Measurements from ENCODE around the gene ANTXR1. TPM values are rescaled to one million over a fixed set of nuclear protein-coding genes. Genes with fewer than 3 reads are reported as not detected.
A peak's percentile ranks its signal among the peaks of the same experiment; 100 is the strongest.
"Not testable (repeated sequence)": the region's sequence is repeated elsewhere in the genome, so short reads cannot be mapped to it uniquely, and the experiment has no call there.

Gene ANTXR1
- total RNA-seq, 1 experiment from 2014 or later: 30.8 TPM

GRCh38 chr2:69253112-69253511 lies 240.1 kb downstream of the ANTXR1 start:
- Histone ChIP-seq H3K27me3 (replicated peaks) (no peaks in the 10 kb centered on the region), H3K4me1 (replicated peaks) (peaks cover 40% of the 10 kb centered on the region), H3K9me3 (replicated peaks) (no peaks in the 10 kb centered on the region), H3K36me3 (no peaks in the 10 kb centered on the region), H3K4me3 (no peak overlapping the region), H3K27ac (peak overlapping the region; percentile 88)
- no peak for DNase-seq (ENCODE audit: low read depth in 1 of 2, low spot score in 2 of 2)

GRCh38 chr2:69253611-69254301 lies 240.8 kb downstream of the ANTXR1 start:
- H3K4me1 ChIP-seq (replicated peaks): peaks cover 40% of the 10 kb centered on the region
- H3K27ac ChIP-seq: peak overlapping the region; percentile 88
- no peaks in the 10 kb centered on the region for H3K27me3 ChIP-seq (replicated peaks)
- peak; percentile 90 to 93 for DNase-seq (ENCODE audit: low read depth in 1 of 2, low spot score in 2 of 2)
- H3K36me3 ChIP-seq: no peaks in the 10 kb centered on the region
- no peaks in the 10 kb centered on the region for H3K9me3 ChIP-seq (replicated peaks)
- H3K4me3 ChIP-seq: no peak overlapping the region

GRCh38 chr2:69255760-69256159 lies 242.8 kb downstream of the ANTXR1 start:
- Histone ChIP-seq H3K4me1 (replicated peaks) (peaks cover 39% of the 10 kb centered on the region), H3K36me3 (no peaks in the 10 kb centered on the region), H3K27me3 (replicated peaks) (no peaks in the 10 kb centered on the region), H3K27ac (no peak overlapping the region), H3K9me3 (replicated peaks) (peaks cover 5% of the 10 kb centered on the region), H3K4me3 (no peak overlapping the region)
- DNase-seq (ENCODE audit: low read depth in 1 of 2, low spot score in 2 of 2): no peak

GRCh38 chr2:69259994-69260591 lies 247.1 kb downstream of the ANTXR1 start:
- H3K4me3 ChIP-seq; H3K4me1 ChIP-seq (replicated peaks); H3K27me3 ChIP-seq (replicated peaks); DNase-seq (ENCODE audit: low read depth in 1 of 2, low spot score in 2 of 2); H3K36me3 ChIP-seq; H3K27ac ChIP-seq: not testable (repeated sequence)
- H3K9me3 ChIP-seq (replicated peaks): peaks cover 13% of the 10 kb centered on the region

GRCh38 chr2:69260666-69261065 lies 247.7 kb downstream of the ANTXR1 start:
- peaks cover 13% of the 10 kb centered on the region for H3K9me3 ChIP-seq (replicated peaks)
- no peaks in the 10 kb centered on the region for H3K27me3 ChIP-seq (replicated peaks)
- DNase-seq (ENCODE audit: low read depth in 1 of 2, low spot score in 2 of 2): no peak
- no peaks in the 10 kb centered on the region for H3K4me1 ChIP-seq (replicated peaks)
- no peak overlapping the region for H3K4me3 ChIP-seq
- H3K36me3 ChIP-seq: no peaks in the 10 kb centered on the region
- H3K27ac ChIP-seq: no peak overlapping the region

GRCh38 chr2:69269330-69269729 lies 256.4 kb downstream of the ANTXR1 start:
- no peak for DNase-seq (ENCODE audit: low read depth in 1 of 2, low spot score in 2 of 2)
- Histone ChIP-seq H3K27ac (no peak overlapping the region), H3K4me1 (replicated peaks) (no peaks in the 10 kb centered on the region), H3K4me3 (no peak overlapping the region), H3K36me3 (no peaks in the 10 kb centered on the region), H3K9me3 (replicated peaks) (no peaks in the 10 kb centered on the region), H3K27me3 (replicated peaks) (no peaks in the 10 kb centered on the region)

- no peaks in the 10 kb centered on the region for H3K27me3 ChIP-seq (replicated peaks)
- H3K27ac ChIP-seq: no peak overlapping the region
- no peak for DNase-seq (ENCODE audit: low read depth in 1 of 2, low spot score in 2 of 2)
- no peaks in the 10 kb centered on the region for H3K4me1 ChIP-seq (replicated peaks)
- H3K36me3 ChIP-seq: no peaks in the 10 kb centered on the region
- no peak overlapping the region for H3K4me3 ChIP-seq
- no peaks in the 10 kb centered on the region for H3K9me3 ChIP-seq (replicated peaks)
Measured at GRCh38 chr2:69271831-69272257, 258.9 kb downstream of the ANTXR1 start.

GRCh38 chr2:69272803-69273471 lies 260.0 kb downstream of the ANTXR1 start:
- H3K27me3 ChIP-seq (replicated peaks): no peaks in the 10 kb centered on the region
- H3K36me3 ChIP-seq: no peaks in the 10 kb centered on the region
- no peak for DNase-seq (ENCODE audit: low read depth in 1 of 2, low spot score in 2 of 2)
- H3K27ac ChIP-seq: no peak overlapping the region
- no peak overlapping the region for H3K4me3 ChIP-seq
- H3K9me3 ChIP-seq (replicated peaks): no peaks in the 10 kb centered on the region
- H3K4me1 ChIP-seq (replicated peaks): no peaks in the 10 kb centered on the region

- Histone ChIP-seq H3K4me3 (no peak overlapping the region), H3K4me1 (replicated peaks) (peaks cover 4% of the 10 kb centered on the region), H3K27ac (no peak overlapping the region), H3K36me3 (no peaks in the 10 kb centered on the region), H3K27me3 (replicated peaks) (no peaks in the 10 kb centered on the region), H3K9me3 (replicated peaks) (no peaks in the 10 kb centered on the region)
- DNase-seq (ENCODE audit: low read depth in 1 of 2, low spot score in 2 of 2): no peak
Measured at GRCh38 chr2:69275490-69275889, 262.5 kb downstream of the ANTXR1 start.

- H3K27ac ChIP-seq: no peak overlapping the region
- H3K27me3 ChIP-seq (replicated peaks): no peaks in the 10 kb centered on the region
- H3K36me3 ChIP-seq: no peaks in the 10 kb centered on the region
- no peak overlapping the region for H3K4me3 ChIP-seq
- peaks cover 4% of the 10 kb centered on the region for H3K4me1 ChIP-seq (replicated peaks)
- no peaks in the 10 kb centered on the region for H3K9me3 ChIP-seq (replicated peaks)
- DNase-seq (ENCODE audit: low read depth in 1 of 2, low spot score in 2 of 2): peak in 1 of 2 experiments; percentile 40
Measured at GRCh38 chr2:69278366-69278765, 265.4 kb downstream of the ANTXR1 start.

- H3K27ac ChIP-seq: no peak overlapping the region
- DNase-seq (ENCODE audit: low read depth in 1 of 2, low spot score in 2 of 2): no peak
- H3K27me3 ChIP-seq (replicated peaks): no peaks in the 10 kb centered on the region
- no peaks in the 10 kb centered on the region for H3K9me3 ChIP-seq (replicated peaks)
- peaks cover 4% of the 10 kb centered on the region for H3K4me1 ChIP-seq (replicated peaks)
- no peaks in the 10 kb centered on the region for H3K36me3 ChIP-seq
- no peak overlapping the region for H3K4me3 ChIP-seq
Measured at GRCh38 chr2:69279211-69279610, 266.2 kb downstream of the ANTXR1 start.

- Histone ChIP-seq H3K36me3 (no peaks in the 10 kb centered on the region), H3K9me3 (replicated peaks) (no peaks in the 10 kb centered on the region), H3K4me3 (no peak overlapping the region), H3K27ac (no peak overlapping the region), H3K4me1 (replicated peaks) (peaks cover 4% of the 10 kb centered on the region), H3K27me3 (replicated peaks) (no peaks in the 10 kb centered on the region)
- no peak for DNase-seq (ENCODE audit: low read depth in 1 of 2, low spot score in 2 of 2)
Measured at GRCh38 chr2:69279931-69280681, 267.1 kb downstream of the ANTXR1 start.

GRCh38 chr2:69280796-69281412 lies 267.9 kb downstream of the ANTXR1 start:
- H3K4me1 ChIP-seq (replicated peaks): peaks cover 9% of the 10 kb centered on the region
- no peak overlapping the region for H3K4me3 ChIP-seq
- H3K27ac ChIP-seq: no peak overlapping the region
- H3K9me3 ChIP-seq (replicated peaks): no peaks in the 10 kb centered on the region
- H3K27me3 ChIP-seq (replicated peaks): no peaks in the 10 kb centered on the region
- no peak for DNase-seq (ENCODE audit: low read depth in 1 of 2, low spot score in 2 of 2)
- H3K36me3 ChIP-seq: no peaks in the 10 kb centered on the region
